Left renal cortex interstitium (tissue), 4 donors: ENCODE data around the gene TSSK6. TPM values are rescaled to one million over a fixed set of nuclear protein-coding genes. Genes with fewer than 3 reads are reported as not detected.

Source experiments
- DNase-seq, 4 donors: peaks; one replicate each; pipeline ENCODE4 v3.0.0-alpha.2; 2013; ENCODE audit warnings: low read depth in 4 of 4, low spot score in 2 of 4, missing footprints in 1 of 4
- polyA plus RNA-seq, 4 donors: library from polyadenylated mRNA; unstranded; fragments of 120-200 nt; gene quantifications; one replicate each; pipeline ENCODE4 v1.2.1, GENCODE V29; 2013; ENCODE audit not compliant: insufficient read length in 4 of 4

Gene TSSK6
- polyA plus RNA-seq, 4 donors: 0.71 to 2.4 (median 1.7) TPM

DNA sequence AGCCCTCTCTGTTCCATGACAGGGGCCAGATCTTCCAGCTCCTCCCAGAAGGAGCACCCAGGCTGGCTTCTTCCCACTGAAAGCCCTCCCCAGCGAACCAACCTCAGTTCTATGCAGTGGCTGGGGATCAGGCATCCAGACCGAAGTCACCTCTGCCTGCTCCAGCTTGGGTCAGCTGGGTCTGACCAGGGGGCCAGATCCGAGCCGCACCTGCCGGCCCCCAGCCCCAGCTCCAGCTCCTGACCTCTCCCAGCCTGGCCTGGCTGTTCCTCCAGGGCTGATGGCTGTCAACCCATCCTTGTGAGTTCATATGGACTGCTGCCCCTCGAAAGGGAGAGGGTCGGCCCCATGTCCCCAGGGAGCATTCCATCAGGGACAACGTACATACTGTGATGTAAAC, 8.0 kb downstream of the TSSK6 start:
- no peak for DNase-seq

DNA sequence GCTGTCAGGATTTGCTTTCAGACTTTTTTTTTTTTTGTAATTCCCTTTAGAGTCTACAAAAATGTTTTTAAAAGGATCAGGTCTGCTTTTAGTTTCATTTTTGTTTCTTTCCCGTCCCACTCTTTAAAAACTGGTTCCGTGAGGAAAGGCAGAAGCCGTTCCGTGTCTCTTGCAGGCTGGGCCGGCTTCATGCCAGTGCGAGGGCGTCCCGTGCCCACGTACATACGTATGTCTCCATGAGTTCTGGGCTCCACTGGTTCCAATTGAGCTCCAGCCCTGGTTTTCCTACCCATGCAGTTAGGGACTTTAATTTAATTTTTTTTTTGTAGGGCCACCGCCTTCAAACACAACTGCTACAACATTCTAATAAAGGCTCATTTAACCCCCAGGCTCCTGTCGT, 8.8 kb downstream of the TSSK6 start:
- no peak for DNase-seq

DNA sequence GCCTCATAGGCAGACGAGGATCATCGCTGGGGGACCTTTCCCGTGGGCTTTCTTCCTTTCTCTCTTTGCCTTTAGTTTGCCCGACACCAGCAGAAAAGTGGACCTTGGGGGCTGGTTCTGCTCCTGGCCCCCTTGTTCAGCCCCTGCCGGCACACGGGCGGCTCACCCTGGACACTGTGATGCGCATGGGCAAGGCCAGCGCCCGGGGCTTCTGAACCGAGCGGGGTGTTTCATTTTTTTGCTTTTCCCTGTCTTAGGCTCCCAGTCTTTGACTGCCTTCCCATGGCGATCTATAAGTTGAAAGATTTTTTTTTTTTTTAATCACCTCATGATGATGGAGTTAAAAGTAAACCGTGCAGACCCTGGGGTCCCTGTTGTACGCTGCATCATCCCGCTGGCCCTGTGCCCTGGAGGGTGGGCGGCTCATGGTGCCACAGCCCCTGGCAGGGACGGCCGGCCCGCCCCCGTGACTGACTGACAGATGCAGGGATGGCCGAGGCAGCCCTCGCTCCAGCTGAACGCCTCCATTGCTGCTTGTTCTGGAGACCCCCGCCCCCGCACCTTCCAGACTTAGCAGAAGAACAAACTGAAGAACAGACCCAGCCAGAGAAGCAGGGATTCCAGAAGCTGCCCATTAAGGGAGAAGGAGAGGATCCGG, 9.6 kb downstream of the TSSK6 start:
- no peak for DNase-seq

DNA sequence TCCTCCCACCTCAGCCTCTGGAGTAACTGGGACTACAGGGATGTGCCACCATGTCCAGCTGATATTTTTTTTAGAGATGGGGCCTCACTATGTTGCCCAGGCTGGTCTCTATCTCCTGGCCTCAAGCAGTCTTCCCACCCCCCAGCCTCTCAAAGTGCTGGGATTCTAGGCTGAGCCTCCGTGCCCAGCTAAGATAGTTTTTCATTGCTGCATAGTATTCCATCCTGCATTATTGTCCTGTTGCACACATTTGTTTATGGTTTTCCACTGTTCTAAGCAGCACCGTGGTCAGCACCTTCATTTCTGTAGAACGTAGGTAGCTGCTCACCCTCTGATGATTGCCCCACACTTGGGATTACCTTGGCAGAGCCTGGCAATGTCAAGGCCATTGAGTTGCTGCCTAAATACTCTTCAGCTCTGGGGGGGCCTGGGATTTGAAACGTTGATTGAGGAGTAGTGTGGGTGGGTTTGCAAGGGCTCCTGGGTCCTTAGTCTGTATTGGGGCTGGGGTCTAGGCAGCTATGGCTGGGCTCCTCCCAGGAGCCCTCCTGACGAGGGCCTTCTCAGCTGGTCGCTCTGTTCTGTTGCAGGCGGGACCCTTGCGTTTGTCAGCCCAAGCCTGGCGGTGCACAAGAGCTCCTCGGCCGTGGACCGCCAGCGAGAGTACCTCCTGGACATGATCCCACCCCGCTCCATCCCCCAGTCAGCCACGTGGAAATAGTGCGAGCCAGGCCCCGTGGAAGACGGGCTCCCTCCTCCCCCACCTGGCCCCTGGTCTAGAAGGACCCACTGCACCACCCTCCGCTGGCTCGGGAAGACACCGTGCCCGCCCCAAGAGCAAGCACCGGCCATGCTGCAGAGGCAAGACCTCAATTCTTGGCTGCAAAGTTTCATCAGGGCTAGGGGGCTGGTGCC, 10.3 kb downstream of the TSSK6 start:
- DNase-seq: no peak

DNA sequence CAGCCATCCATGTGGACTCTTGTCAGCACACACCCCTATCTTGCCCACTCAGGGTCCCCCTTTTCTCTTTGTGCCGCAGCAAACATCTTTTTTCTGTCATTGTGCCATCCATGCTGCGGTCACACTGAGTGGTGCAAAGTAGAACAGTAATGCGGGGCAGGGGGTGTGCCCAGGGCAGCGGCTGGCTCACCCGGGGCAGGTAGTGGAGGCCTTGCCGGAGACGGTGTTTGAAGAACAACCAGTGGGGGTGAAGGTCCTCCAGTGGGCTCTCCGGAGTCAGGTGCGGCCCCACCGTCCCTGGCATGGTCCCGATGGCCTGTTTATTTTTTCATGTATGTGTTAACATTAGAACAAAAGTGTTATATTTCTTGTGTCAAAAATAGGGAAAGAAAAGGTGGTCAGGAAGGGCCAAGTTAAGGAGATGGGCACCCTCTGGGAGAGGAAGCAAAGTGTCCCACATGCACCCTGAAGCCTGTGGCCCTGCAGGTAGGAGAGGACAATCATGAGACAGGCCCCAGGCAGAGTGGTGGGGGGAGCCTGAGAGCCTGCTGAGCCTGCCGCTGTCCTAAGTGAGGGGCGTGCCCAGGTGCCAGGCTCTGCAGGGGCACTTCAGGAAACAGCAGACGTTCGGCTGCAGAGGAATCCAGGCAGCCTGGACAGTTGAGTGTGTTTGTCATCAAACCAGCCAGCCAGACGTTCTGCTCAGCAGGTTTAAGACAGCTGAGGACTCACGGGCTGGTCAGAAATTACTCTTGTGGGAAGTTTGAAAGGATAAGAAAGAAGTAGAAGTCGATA, 12.3 kb downstream of the TSSK6 start:
- no peak for DNase-seq

DNA sequence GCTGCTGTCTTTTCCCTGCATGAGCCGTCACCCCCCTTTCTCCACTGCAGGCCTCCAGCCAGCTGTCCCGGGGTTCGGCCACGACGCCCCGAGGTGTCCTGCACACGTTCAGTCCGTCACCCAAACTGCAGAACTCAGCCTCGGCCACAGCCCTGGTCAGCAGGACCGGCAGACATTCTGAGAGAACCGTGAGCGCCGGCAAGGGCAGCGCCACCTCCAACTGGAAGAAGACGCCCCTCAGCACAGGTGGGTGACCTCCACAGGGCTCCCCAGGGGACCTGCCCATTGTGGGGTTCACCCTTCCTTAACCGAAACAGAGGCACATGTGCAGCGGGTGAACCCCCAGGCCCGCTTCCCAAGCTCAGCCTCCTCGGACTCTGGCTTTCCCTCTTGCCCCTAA, 13.1 kb downstream of the TSSK6 start:
- DNase-seq: no peak

DNA sequence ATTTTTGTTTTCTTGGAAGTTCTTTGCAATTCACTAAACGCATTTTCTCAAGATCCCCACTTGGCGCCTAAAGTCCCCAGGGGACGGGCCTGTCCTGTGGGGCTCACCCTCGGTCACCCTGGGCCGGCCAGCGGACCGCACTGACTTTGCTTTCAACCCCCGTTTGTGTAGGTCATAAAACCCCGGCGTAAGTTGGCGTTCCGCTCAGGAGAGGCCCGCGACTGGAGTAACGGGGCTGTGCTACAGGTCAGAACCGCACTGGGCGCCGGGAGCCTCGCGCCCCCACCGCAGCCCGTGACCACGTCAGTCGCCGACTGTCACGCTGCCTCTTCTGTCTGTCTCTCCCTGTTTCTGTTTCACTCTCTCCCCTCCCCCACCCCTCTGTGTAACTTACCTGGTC, 13.6 kb downstream of the TSSK6 start:
- DNase-seq: no peak

DNA sequence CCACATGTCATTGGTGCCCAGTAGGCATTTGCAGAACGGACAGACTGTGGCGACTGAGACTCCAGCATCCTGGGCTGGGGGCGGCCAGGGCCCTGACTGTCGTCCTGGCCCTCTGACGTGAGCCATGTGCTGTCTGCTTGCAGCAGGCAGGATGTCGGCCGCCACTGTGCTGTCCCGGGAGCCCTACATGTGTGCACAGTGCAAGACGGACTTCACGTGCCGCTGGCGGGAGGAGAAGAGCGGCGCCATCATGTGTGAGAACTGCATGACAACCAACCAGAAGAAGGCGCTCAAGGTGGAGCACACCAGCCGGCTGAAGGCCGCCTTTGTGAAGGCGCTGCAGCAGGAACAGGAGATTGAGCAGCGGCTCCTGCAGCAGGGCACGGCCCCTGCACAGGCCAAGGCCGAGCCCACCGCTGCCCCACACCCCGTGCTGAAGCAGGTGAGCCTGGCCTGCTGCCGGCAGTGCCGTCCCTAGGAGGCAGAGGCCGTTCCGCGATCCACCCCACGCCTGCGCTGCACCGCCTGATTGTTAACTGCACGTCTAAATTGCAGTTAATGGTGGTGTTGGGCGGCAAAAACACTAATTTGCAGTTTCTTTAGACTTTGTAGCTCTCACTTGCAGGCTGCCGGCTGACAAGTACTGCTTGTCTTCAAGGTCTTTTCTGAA, 14.2 kb downstream of the TSSK6 start:
- DNase-seq: no peak

DNA sequence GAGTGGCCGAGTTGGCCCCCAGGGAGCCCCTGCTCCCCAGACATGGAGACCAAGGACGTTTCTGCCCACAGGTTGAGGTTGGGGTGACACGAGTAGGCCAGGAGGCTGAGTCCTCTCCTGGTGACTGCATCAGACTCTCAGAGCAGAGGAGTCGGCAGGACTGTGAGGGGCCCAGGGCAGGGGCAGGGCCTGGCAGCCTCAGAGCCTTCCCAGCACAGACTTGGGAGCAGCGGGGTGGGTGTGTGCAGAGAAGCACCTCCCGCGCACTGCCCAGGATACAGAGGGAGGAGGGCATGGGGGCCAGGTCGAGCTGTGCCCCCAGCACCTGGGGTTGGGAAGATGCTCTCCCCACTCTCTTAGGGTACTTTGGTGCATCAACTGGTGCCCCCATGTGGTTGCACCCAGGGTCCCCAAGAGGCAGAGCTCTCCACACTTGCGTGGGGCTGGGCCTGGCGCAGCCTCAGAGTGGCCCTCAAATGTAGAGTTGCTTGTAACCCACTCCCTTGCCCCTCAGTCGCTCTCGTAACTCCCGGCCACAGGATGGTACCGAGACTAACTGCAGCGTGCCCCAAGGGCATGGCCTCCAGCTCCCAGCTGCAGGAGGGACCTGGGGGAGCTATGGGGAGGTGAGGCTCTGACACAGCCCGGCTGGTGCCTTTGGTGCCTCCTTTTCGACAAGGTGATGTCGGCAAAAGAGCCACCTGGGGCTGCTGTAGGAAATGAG, 15.9 kb downstream of the TSSK6 start:
- DNase-seq: no peak

DNA sequence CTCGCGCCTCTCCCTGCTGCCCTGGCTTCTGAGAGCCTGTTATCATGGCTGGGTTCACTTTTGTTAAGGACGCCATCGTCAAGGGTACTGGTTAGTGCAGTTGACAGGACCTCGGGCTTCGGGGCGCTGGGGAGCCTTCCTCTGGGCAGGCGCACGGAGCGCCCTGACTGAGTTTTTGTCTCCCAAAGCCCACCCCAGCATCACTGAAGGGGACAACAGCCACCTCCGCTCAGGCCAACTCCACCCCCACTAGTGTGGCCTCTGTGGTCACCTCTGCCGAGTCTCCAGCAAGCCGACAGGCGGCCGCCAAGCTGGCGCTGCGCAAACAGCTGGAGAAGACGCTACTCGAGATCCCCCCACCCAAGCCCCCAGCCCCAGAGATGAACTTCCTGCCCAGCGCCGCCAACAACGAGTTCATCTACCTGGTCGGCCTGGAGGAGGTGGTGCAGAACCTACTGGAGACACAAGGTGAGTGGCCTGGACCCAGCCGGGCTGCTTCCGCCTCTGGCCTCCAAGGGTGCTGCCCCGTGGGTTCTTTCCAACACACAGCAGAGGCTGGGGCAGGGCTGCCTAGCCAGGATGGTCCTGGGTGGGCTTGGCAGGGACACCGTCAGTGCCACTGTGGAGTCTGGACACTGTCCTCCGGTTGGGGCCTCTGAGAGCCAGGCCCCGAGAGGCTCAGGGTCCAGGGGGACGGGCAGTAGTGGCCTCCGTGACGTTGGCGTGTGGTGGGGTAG, 16.9 kb downstream of the TSSK6 start:
- DNase-seq: no peak

DNA sequence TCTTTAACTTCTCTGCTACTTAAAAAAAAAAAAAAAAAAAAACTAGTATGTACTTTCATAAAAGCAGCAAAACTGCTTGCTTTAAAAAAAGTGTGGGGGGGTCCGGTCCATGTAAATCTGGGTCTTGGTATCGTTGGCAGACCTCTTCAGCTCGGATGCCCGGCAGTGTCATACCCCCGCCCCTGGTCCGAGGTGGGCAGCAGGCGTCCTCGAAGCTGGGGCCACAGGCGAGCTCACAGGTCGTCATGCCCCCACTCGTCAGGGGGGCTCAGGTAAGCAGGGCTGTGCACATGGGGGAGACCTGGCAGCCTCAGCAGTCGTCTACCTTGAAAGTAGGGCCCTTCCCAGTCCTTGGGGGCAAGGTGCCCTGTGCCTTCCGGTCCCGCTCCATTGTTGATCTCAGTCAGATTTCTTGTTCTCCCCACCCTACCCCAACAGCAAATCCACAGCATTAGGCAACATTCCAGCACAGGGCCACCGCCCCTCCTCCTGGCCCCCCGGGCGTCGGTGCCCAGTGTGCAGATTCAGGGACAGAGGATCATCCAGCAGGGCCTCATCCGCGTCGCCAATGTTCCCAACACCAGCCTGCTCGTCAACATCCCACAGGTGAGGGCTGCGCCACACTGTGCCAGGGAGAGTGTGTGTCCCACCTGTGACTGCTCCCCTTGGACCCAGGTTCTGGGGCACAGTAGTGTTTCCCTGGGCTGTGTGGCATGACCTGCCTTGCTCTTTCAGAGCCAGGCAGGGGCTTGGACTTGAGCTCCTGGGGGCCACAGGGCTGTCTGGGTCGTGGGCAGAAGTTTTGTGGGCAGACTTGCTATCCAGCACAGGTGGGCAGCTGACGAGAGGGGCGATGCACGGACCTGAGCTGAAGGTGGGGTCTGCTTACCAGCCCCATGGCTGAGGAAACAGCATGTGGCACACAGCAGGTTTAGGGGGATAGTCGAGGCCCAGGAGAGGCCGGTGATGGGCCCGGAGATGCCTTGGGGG, 19.4 kb downstream of the TSSK6 start:
- DNase-seq: no peak

DNA sequence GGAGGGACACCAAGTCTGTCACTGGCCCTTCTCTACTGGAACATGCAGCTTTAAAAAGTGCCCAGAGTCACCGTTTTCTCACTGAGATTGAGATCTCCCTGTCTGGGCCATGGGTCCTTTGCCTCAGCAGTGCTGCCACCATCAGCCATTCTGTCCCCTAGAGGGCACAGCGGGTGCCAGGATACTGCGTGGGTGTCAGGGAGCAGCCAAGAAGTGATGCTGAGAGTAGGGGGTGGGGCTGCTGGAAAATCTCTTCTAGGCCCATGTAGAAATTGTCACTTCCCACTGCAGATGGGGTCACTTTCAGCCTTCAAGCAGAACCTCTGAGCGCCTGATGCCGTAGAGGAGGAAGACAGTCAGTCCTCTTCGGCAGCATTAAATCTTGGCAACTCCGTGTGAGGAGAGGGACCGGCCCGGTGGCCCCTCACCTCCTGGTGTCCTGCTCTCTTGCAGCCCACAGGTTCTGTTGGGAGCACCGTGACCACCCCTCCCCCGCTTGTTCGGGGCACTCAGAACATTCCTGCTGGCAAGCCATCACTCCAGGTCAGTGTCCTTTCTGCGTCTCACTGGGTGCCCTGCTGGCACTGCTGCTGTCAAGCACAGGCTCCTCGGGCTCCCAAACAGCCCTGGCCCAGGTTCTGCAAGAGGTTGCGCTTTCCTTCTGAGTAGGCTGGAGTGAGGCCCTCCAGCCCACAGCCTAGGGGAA, 21.4 kb downstream of the TSSK6 start:
- no peak for DNase-seq

DNA sequence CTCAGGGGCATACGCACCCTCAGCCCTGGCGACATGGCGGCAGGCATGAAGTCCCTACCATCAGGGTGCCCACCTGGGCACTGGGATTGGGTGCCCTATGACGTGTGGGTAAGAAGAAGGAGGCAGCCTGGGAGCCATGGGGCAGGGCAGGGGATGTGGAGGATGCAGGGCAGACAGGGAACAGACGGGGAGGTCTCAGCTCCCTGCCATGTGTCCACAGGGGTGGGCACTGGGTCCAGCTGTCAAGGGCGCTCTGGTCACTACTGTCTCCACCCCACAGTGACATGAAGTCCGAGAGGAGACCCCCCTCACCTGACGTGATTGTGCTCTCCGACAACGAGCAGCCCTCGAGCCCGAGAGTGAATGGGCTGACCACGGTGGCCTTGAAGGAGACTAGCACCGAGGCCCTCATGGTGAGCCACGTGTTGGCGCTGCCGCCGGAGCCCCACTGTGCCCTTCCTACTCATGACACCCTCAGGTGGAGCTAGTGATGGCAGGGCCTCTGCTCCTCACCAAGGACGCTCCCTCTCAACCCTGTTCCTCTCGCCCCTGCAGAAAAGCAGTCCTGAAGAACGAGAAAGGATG, 23.2 kb downstream of the TSSK6 start:
- DNase-seq: no peak

DNA sequence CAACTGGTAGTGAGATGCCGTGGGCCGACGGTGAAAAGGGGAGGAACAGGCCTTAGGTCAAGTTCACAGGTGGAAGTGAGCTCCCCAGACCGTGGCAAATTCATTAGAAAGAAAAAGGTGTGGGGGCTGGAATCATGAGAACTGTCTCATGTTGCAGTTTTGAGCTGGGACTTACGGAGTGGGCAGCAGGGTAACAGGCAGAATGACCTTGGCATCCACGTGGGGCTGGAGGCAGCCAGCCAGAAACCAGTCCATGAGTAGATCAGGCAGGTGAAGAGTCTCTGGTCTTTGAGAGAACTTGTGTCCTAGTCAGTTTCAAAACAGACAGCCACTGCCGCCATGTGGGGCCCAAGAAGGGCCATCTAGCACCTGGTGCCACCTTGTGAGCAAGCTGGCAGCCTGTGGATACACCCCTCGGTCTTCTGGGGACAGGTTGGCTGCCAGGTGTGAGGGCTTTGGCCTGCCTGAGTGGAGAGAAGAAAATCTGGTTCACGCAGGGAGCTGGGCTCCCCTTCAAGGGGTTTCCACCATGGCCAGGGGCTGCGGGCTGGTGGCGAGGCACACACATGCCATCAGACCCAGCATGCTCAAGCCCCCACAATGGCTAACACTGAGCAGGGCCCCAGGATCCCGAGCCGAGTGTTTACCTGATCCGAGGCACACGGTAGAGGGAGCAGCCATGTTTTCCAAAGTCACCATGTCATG, 23.9 kb downstream of the TSSK6 start:
- no peak for DNase-seq

DNA sequence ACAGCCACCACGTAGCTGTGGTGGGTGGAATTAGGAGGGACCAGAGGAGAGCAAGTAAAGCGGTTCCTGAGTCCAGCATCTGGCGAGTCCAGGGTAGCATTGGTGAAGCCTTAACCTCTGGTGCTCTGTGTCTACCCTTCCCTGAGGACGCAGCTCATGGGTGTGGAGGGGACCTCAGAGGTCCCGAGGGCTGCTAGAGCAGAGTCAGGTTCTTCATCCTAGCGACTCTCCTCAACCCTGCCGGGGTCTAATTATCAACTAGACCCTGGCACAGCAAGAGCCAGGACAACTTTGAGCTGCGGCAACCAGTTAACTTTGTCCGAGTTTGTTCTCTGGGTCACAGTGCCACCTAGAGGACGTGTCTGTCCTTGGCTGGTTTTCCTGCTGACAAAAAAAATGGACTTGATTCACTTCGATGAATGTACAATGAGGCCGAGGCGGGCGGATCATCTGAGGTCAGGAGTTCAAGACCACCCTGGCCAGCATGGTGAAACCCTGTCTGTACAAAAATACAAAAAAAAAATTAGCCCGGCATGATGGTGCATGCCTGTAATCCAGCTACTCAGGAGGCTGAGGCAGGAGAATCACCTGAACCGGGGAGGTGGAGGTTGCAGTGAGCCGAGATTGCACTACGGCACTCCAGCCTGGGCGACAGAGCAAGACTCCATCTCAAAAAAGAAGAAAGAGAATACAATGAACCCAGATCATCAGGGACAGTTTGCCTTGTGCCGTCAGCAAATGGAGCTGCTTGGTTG, 25.0 kb downstream of the TSSK6 start:
- peak in 3 of 4 donors; percentile 69 to 87 (median 73) for DNase-seq

DNA sequence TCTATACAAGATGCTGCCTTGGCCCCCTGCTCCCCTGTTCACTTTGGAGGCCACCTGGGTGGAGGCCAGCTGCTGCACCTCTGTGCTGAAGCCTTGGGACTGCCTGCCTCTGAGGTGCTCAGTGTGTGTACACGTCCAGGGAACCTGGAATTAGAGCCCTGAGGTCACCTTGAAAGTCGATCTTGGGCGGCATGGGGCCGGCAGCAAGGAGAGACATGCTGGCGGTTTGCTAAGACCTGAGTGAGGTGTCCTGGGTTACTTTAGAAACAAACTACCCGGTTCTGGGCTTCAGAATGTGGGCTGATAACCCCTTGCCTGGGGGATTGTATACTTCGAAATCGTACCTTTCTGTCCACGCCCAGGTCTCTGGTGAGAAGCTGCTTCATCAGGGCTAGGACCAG, 25.5 kb downstream of the TSSK6 start:
- DNase-seq: no peak
